Ammon's horn (tissue), 1 donor: Measurements from ENCODE around the gene ZFHX2.
A peak's percentile ranks its signal among the peaks of the same experiment; 100 is the strongest.

Source experiments
- DNase-seq: peaks from one replicate; pipeline ENCODE4 v3.0.0-alpha.2; 2016; ENCODE audit warnings: low spot score

ZFHX2 gene

DNA sequence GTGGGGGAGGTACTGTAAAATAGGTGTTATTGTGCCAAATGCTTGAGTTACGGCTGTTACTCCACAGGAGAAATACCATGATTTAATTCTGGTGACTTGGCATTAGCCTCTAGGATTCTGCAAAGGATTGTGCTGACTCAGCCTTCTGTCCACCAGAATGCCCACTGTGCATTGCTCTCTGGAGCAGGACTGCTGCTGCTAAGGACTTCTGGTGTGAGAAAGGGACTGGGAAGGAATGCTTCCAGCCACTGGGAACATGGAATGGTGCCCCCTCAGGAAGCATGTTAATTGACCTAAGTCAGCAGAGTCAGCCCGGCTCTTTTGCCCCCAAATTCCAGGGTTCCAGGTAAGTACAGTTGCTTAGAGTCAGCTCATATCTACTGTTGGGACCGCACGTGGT is 32.9 kb downstream of the ZFHX2 start:
- DNase-seq = no peak

DNA sequence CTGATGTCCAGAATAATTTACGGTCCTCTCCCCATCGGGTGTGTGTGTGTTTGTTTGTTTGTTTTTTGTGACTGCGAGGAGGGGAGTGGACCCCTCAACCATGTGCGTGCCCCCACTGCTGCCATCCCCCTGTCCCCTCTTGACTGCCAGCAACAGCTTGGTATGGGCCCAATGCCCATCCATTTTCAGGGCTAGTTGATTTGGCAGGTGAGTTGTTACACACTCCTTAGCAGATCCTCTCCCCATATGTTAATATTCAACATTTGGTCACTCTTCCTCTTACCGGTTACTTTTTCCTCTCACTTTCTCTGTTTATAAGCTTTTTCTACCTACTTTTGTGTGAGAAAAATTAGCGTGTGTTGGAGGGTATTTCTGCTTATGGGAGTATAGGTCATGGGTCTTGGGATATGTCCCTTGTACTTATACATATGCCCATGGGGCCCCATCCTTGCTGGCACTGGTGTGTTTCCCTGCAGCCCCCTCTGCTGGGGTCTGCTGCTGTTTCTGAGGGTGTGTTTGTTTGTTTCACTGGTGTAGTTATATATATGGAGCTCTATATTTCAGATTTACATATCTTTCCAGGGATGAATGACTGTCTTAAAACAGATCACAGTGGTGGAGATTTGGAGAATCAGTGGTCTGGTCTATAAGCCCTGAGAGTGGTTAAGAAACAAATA is 33.8 kb downstream of the ZFHX2 start:
- DNase-seq = no peak

- DNase-seq = peak; percentile 78
Observed at GRCh38 chr14:23514644-23514957, 37.0 kb downstream of the ZFHX2 start.

GRCh38 chr14:23513818-23514643 is 37.5 kb downstream of the ZFHX2 start:
- peak; percentile 78 for DNase-seq

DNA sequence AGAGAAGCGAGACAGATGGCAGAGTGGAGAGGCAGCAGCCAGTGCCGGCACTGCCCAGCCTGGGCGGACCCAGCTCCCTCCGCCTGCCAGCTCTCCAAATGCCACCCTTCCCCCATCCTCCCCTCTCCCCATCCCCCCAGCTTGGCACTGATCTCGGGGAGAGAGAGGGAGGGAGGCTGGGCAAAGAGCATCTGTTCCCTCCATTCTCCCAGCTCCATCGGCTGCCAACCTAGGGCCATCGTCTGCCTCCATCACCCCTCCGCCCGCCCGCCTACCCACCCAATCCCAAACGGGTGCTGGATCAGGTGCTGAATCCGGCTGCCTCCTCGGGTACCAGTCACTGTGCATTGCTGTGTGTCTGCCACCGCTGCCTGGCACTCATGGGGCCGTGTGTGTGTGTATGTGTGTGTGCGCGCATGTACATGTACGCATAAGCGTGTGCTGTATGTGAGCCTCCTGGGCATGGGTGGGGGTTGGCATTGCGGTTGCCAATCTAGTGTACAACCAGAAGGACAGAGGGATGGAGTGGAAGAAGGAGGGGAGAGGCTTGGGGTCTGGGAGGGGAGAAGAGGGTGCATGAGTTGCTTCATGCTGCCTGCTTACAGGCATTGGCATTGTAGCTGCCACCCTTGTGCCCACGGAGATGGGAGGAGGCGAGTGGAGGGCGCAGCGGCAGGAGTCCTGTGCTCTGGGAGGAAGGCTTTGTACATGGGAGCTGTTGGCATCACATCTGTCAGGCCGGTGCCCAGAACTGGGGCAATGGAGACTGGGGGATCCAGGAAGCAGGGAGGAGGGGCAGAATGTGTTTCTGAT is 38.4 kb downstream of the ZFHX2 start:
- DNase-seq = peak; percentile 90

DNA sequence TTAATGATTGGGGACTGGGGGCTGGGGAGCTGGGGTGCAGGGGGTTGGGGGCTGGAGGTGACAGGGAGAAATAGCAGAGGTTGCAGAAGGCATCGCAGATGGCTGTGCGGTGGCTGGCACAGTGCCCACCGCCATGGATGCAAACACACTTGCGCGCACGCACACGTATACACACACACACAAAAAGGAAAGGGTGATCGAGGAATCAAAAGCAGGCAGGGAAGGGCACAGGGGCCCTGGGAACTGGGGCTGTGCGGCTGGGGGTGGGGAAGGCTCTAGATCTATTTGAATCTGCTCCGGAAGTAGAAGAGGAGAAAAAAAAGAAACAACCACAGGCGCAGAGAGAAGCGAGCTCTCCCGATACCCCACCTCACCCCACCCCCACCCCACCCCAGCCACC is 39.4 kb downstream of the ZFHX2 start:
- peak; percentile 51 for DNase-seq

- DNase-seq = no peak
Observed at GRCh38 chr14:23494223-23494622, 57.3 kb downstream of the ZFHX2 start.

- no peak for DNase-seq
Observed at GRCh38 chr14:23492618-23493272, 58.8 kb downstream of the ZFHX2 start.

GRCh38 chr14:23487216-23487615 is 64.3 kb downstream of the ZFHX2 start:
- peak; percentile 72 for DNase-seq

- DNase-seq = no peak
Observed at GRCh38 chr14:23486036-23486435, 65.5 kb downstream of the ZFHX2 start.

GRCh38 chr14:23485326-23485725 is 66.2 kb downstream of the ZFHX2 start:
- DNase-seq = no peak

GRCh38 chr14:23483236-23483854 is 68.2 kb downstream of the ZFHX2 start:
- peak; percentile 91 for DNase-seq

DNA sequence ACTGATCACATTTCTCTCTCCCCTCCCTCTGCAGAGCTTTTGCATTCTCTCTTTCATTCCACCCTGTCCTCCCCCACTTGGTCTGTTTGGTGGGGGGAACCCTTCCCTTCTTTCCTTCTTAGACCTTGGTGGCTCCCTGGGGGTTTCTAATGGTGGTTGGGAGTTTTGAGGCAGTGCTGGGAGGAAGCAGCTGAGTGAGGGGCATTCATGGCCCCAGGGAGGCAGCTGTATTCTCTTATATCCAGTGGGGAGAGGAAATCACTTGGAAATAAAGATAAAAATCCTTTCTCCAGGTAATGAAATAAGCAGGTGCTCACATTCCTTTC is 68.8 kb downstream of the ZFHX2 start:
- no peak for DNase-seq

GRCh38 chr14:23481979-23482822 is 69.4 kb downstream of the ZFHX2 start:
- DNase-seq = peak; percentile 51

- no peak for DNase-seq
Observed at GRCh38 chr14:23481362-23481970, 70.1 kb downstream of the ZFHX2 start.

DNA sequence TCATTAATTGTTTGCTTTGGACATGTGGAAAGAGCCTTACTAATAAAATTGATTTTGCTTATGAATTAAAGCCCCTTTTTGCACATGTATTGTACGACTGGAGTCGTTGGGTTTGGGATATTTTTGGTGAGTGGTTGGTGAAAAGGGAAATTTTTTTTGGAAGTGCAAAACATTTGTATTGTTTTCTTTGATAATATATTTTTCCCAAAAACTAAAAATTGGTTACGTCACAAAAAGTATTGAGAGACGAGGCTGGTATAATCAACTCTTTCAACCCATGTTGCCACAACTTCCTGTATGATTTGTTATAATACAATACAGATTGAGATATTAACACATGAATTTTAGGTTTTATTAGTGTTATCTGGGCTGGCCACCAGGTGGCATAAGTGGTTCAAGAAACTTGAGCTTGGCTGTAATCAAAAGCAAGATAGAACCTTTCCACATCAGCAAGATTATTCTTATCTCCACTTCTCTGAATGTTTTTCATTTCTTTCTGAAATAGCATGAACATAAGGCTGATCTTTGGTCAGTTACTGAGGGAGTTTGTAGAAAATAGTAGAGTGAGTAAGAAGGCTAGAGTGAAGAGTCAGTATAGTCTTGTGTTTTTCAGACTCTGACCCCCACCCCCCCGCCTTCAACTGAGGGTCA is 73.3 kb downstream of the ZFHX2 start:
- DNase-seq = peak; percentile 76

GRCh38 chr14:23470947-23471346 is 80.6 kb downstream of the ZFHX2 start:
- no peak for DNase-seq
